ENCODE data around the gene RUBCNL. TPM values are rescaled to one million over a fixed set of nuclear protein-coding genes. Genes with fewer than 3 reads are reported as not detected.

Gene RUBCNL
- total and polyA plus RNA-seq, 4 donors, result 1.3 to 12.8 (median 3.9) TPM

- WGBS, 2 donors, result 82 to 87% methylated on average over 2 of the region's 2 CpGs
- Histone ChIP-seq H3K27me3 (ENCODE audit: control insufficient read depth in 1 of 2, insufficient read depth in 2 of 2, low read length in 1 of 2) (peaks cover 0 to 2% of the 10 kb centered on the region in 2 donors), H3K9me3 (ENCODE audit: control insufficient read depth, low read length) (peaks cover 1% of the 10 kb centered on the region), H3K4me1 (ENCODE audit: control insufficient read depth in 1 of 2, insufficient read depth in 2 of 2, low read length in 2 of 2) (no peaks in the 10 kb centered on the region), H3K27ac (ENCODE audit: low read depth in 1 of 2, low read length in 2 of 2) (no peak overlapping the region), H3K36me3 (ENCODE audit: control insufficient read depth in 1 of 2, insufficient read depth in 2 of 2, low read length in 1 of 2) (no peaks in the 10 kb centered on the region), H3K4me3 (ENCODE audit: low read length in 2 of 2) (no peak overlapping the region)
- intact Hi-C loops (cut with DNase I), result no loop called here
- DNase-seq (no peak), ATAC-seq (ENCODE audit: low FRiP score) (no peak)
These were observed 75.8 kb downstream of the RUBCNL start for GRCh38 chr13:46311217-46311616.

GRCh38 chr13:46310066-46310465 lies 77.0 kb downstream of the RUBCNL start:
- no peaks in the 10 kb centered on the region for H3K4me1 ChIP-seq (ENCODE audit: control insufficient read depth in 1 of 2, insufficient read depth in 2 of 2, low read length in 2 of 2)
- H3K27me3 ChIP-seq (ENCODE audit: control insufficient read depth in 1 of 2, insufficient read depth in 2 of 2, low read length in 1 of 2), result peaks cover 0 to 2% of the 10 kb centered on the region in 2 donors
- no peak for ATAC-seq (ENCODE audit: low FRiP score)
- no peak overlapping the region for H3K27ac ChIP-seq (ENCODE audit: low read depth in 1 of 2, low read length in 2 of 2)
- H3K36me3 ChIP-seq (ENCODE audit: control insufficient read depth in 1 of 2, insufficient read depth in 2 of 2, low read length in 1 of 2), result no peaks in the 10 kb centered on the region
- H3K9me3 ChIP-seq (ENCODE audit: control insufficient read depth, low read length), result peaks cover 1% of the 10 kb centered on the region
- intact Hi-C loops (cut with DNase I), result no loop called here
- WGBS, 2 donors, result 78 to 86% methylated on average over 1 of the region's 1 CpG
- DNase-seq, result no peak
- no peak overlapping the region for H3K4me3 ChIP-seq (ENCODE audit: low read length in 2 of 2)

DNA sequence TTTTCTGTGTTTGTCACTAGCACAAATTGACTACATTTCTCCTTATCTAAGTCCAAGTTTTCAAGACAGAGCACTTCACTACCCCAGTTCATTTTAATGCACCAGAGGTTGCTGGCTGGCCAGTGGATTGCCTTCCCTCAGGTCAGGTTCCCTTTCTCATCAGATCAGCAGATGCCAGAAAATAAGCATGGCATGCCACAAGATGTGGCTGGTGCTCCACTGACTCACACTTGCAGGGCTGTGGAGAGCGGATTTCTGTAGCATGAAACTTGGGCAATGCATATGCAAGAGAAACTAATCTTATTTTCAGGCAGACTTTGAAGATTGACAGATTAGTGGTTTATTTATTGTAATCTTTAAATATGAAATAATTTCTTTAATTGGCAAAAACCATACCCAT lies 79.5 kb downstream of the RUBCNL start:
- H3K4me1 ChIP-seq (ENCODE audit: control insufficient read depth in 1 of 2, insufficient read depth in 2 of 2, low read length in 2 of 2), result no peaks in the 10 kb centered on the region
- intact Hi-C loops (cut with DNase I), result no loop called here
- H3K9me3 ChIP-seq (ENCODE audit: control insufficient read depth, low read length), result peaks cover 1% of the 10 kb centered on the region
- H3K27ac ChIP-seq (ENCODE audit: low read depth in 1 of 2, low read length in 2 of 2), result no peak overlapping the region
- H3K4me3 ChIP-seq (ENCODE audit: low read length in 2 of 2), result no peak overlapping the region
- no peaks in the 10 kb centered on the region for H3K36me3 ChIP-seq (ENCODE audit: control insufficient read depth in 1 of 2, insufficient read depth in 2 of 2, low read length in 1 of 2)
- ATAC-seq (ENCODE audit: low FRiP score), result no peak
- 77 to 86% methylated on average over 1 of the region's 1 CpG for WGBS, 2 donors
- peaks cover 0 to 2% of the 10 kb centered on the region in 2 donors for H3K27me3 ChIP-seq (ENCODE audit: control insufficient read depth in 1 of 2, insufficient read depth in 2 of 2, low read length in 1 of 2)
- no peak for DNase-seq

- H3K27ac ChIP-seq (ENCODE audit: low read depth in 1 of 2, low read length in 2 of 2), result no peak overlapping the region
- H3K9me3 ChIP-seq (ENCODE audit: control insufficient read depth, low read length), result peaks cover 4% of the 10 kb centered on the region
- no peak overlapping the region for H3K4me3 ChIP-seq (ENCODE audit: low read length in 2 of 2)
- ATAC-seq (ENCODE audit: low FRiP score), result no peak
- DNase-seq, result no peak
- H3K4me1 ChIP-seq (ENCODE audit: control insufficient read depth in 1 of 2, insufficient read depth in 2 of 2, low read length in 2 of 2), result no peaks in the 10 kb centered on the region
- H3K27me3 ChIP-seq (ENCODE audit: control insufficient read depth in 1 of 2, insufficient read depth in 2 of 2, low read length in 1 of 2), result peaks cover 0 to 2% of the 10 kb centered on the region in 2 donors
- no peaks in the 10 kb centered on the region for H3K36me3 ChIP-seq (ENCODE audit: control insufficient read depth in 1 of 2, insufficient read depth in 2 of 2, low read length in 1 of 2)
- intact Hi-C loops (cut with DNase I), result no loop called here
- WGBS, 2 donors, result 65 to 72% methylated on average over 3 of the region's 3 CpGs
These were observed 82.5 kb downstream of the RUBCNL start for GRCh38 chr13:46304546-46304945.

DNA sequence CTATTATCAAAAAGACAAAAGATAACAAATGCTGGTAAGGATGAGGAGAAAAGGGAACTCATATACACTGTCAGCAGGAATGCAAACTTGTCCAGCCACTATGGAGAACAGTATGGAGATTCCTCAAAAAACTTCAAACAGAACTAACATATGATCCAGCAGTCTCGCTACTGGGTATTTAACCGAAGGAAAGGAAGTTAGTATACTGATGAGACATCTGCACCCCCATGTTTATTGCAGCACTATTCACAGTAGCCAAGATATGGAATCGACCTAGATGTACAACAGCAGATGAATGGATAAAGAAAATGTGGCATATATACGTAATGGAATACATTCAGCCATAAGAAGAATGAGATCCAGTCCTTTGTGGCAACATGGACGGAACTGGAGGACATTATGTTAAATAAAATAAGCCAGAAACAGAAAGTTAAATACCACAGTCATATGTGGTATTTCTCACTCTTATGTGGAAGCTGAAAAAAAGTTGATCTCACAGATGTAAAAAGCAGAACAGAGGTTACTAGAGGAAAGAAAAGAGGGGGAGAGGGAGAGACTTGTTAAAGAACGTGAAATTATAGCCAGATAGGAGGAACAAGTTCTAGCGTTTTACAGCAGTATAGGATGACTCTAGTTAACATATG lies 83.2 kb downstream of the RUBCNL start:
- H3K27me3 ChIP-seq (ENCODE audit: control insufficient read depth in 1 of 2, insufficient read depth in 2 of 2, low read length in 1 of 2), result peaks cover 0 to 2% of the 10 kb centered on the region in 2 donors
- WGBS, 2 donors, result 47 to 57% methylated on average over 7 of the region's 7 CpGs
- no peaks in the 10 kb centered on the region for H3K4me1 ChIP-seq (ENCODE audit: control insufficient read depth in 1 of 2, insufficient read depth in 2 of 2, low read length in 2 of 2)
- H3K36me3 ChIP-seq (ENCODE audit: control insufficient read depth in 1 of 2, insufficient read depth in 2 of 2, low read length in 1 of 2), result no peaks in the 10 kb centered on the region
- ATAC-seq (ENCODE audit: low FRiP score), result no peak
- H3K9me3 ChIP-seq (ENCODE audit: control insufficient read depth, low read length), result peaks cover 4% of the 10 kb centered on the region
- no peak overlapping the region for H3K4me3 ChIP-seq (ENCODE audit: low read length in 2 of 2)
- no peak for DNase-seq
- intact Hi-C loops (cut with DNase I), result no loop called here
- no peak overlapping the region for H3K27ac ChIP-seq (ENCODE audit: low read depth in 1 of 2, low read length in 2 of 2)

GRCh38 chr13:46297361-46297811 lies 89.7 kb downstream of the RUBCNL start:
- Histone ChIP-seq H3K9me3 (ENCODE audit: control insufficient read depth, low read length) (peaks cover 4% of the 10 kb centered on the region), H3K36me3 (ENCODE audit: control insufficient read depth in 1 of 2, insufficient read depth in 2 of 2, low read length in 1 of 2) (no peaks in the 10 kb centered on the region), H3K4me1 (ENCODE audit: control insufficient read depth in 1 of 2, insufficient read depth in 2 of 2, low read length in 2 of 2) (no peaks in the 10 kb centered on the region), H3K4me3 (ENCODE audit: low read length in 2 of 2) (no peak overlapping the region), H3K27me3 (ENCODE audit: control insufficient read depth in 1 of 2, insufficient read depth in 2 of 2, low read length in 1 of 2) (no peaks in the 10 kb centered on the region), H3K27ac (ENCODE audit: low read depth in 1 of 2, low read length in 2 of 2) (no peak overlapping the region)
- DNase-seq (no peak), ATAC-seq (ENCODE audit: low FRiP score) (no peak)
- 66 to 71% methylated on average over 3 of the region's 3 CpGs for WGBS, 2 donors
- intact Hi-C loops (cut with DNase I), result loop anchor here in 1 of 2 donors (5.0 kb wide), 1 partner anchor 85 kb away; the partner anchor contains the start of gene LRRC63

DNA sequence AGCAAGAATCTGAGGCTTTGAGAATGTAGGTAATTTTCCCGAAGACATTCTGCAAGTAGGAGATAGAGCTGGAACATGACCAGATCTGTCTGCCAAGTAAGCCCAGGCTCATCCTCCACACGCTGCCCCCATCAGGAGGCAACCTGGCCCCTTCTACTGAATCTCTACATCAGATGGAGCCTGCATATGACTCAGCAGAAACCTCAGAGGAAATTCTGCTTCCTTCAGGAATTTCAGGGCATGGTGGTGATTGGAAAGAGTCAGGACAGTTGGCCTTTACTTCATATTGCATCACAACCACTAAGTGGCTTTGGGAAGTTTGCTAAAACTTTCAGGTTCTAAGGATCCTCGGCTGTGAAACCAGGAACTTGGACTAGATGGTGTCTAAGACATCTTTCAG lies 90.1 kb downstream of the RUBCNL start:
- no peak for DNase-seq

GRCh38 chr13:46296115-46296822 lies 90.8 kb downstream of the RUBCNL start:
- intact Hi-C loops (cut with DNase I), result loop anchor here in 1 of 2 donors (5.0 kb wide), 1 partner anchor 84 kb away; the partner anchor contains the start of gene LRRC63
- H3K9me3 ChIP-seq (ENCODE audit: control insufficient read depth, low read length), result peaks cover 2% of the 10 kb centered on the region
- H3K4me1 ChIP-seq (ENCODE audit: control insufficient read depth in 1 of 2, insufficient read depth in 2 of 2, low read length in 2 of 2), result no peaks in the 10 kb centered on the region
- H3K27ac ChIP-seq (ENCODE audit: low read depth in 1 of 2, low read length in 2 of 2), result no peak overlapping the region
- no peak overlapping the region for H3K4me3 ChIP-seq (ENCODE audit: low read length in 2 of 2)
- H3K36me3 ChIP-seq (ENCODE audit: control insufficient read depth in 1 of 2, insufficient read depth in 2 of 2, low read length in 1 of 2), result no peaks in the 10 kb centered on the region
- WGBS, 2 donors, result 63 to 67% methylated on average over 3 of the region's 3 CpGs
- H3K27me3 ChIP-seq (ENCODE audit: control insufficient read depth in 1 of 2, insufficient read depth in 2 of 2, low read length in 1 of 2), result no peaks in the 10 kb centered on the region
- DNase-seq (no peak), ATAC-seq (ENCODE audit: low FRiP score) (peak; percentile 78)

More for the DNA sequence above, 90.1 kb downstream of the RUBCNL start:
- 77 to 81% methylated on average over 3 of the region's 3 CpGs for WGBS, 2 donors
- no peak overlapping the region for H3K4me3 ChIP-seq (ENCODE audit: low read length in 2 of 2)
- peaks cover 4% of the 10 kb centered on the region for H3K9me3 ChIP-seq (ENCODE audit: control insufficient read depth, low read length)
- no peak overlapping the region for H3K27ac ChIP-seq (ENCODE audit: low read depth in 1 of 2, low read length in 2 of 2)
- H3K36me3 ChIP-seq (ENCODE audit: control insufficient read depth in 1 of 2, insufficient read depth in 2 of 2, low read length in 1 of 2), result no peaks in the 10 kb centered on the region
- ATAC-seq (ENCODE audit: low FRiP score), result peak; percentile 81
- H3K4me1 ChIP-seq (ENCODE audit: control insufficient read depth in 1 of 2, insufficient read depth in 2 of 2, low read length in 2 of 2), result no peaks in the 10 kb centered on the region
- intact Hi-C loops (cut with DNase I), result loop anchor here in 1 of 2 donors (5.0 kb wide), 1 partner anchor 85 kb away; the partner anchor contains the start of gene LRRC63
- no peaks in the 10 kb centered on the region for H3K27me3 ChIP-seq (ENCODE audit: control insufficient read depth in 1 of 2, insufficient read depth in 2 of 2, low read length in 1 of 2)

Measured in aorta (tissue), 5 donors.